Measurements from ENCODE around the gene SHC3.

Gene SHC3

GRCh38 chr9:88993871-88994460, 184.7 kb downstream of the SHC3 start:
- no peak for DNase-seq (ENCODE audit: low read depth)
- peak overlapping the region; percentile 89 for H3K4me3 ChIP-seq (replicated peaks; ENCODE audit: low read depth, low read length)
- TF ChIP-seq CTCF (IDR thresholded peaks at IDR 0.05; ENCODE audit: low read length, missing control alignments) = no peak

DNA sequence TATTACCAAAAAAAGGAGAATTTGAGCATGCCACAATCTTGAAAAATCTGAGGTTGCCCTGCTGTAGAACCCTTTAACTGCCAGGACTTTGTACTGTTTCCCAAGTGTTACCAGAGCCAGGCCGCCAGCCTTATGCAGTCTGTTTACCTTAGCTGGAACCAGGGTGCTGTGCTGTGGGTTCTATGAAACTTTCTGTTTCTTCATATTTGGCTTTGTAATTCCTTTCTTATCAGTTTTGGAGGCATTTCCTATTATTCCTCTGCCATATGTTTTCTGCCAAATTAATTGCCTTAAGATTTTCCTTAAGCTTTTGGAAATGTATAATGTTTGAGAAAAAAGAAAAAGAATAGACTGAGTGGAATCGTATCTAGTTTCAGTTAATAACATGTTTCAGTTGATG, 185.3 kb downstream of the SHC3 start:
- DNase-seq (ENCODE audit: low read depth) = peak; percentile 58
- peak overlapping the region; percentile 89 for H3K4me3 ChIP-seq (replicated peaks; ENCODE audit: low read depth, low read length)
- TF ChIP-seq CTCF (IDR thresholded peaks at IDR 0.05; ENCODE audit: low read length, missing control alignments) = no peak

GRCh38 chr9:88992556-88992955, 186.1 kb downstream of the SHC3 start:
- DNase-seq (ENCODE audit: low read depth) = no peak
- H3K4me3 ChIP-seq (replicated peaks; ENCODE audit: low read depth, low read length) = peak overlapping the region; percentile 89
- TF ChIP-seq CTCF (IDR thresholded peaks at IDR 0.05; ENCODE audit: low read length, missing control alignments) = no peak

DNA sequence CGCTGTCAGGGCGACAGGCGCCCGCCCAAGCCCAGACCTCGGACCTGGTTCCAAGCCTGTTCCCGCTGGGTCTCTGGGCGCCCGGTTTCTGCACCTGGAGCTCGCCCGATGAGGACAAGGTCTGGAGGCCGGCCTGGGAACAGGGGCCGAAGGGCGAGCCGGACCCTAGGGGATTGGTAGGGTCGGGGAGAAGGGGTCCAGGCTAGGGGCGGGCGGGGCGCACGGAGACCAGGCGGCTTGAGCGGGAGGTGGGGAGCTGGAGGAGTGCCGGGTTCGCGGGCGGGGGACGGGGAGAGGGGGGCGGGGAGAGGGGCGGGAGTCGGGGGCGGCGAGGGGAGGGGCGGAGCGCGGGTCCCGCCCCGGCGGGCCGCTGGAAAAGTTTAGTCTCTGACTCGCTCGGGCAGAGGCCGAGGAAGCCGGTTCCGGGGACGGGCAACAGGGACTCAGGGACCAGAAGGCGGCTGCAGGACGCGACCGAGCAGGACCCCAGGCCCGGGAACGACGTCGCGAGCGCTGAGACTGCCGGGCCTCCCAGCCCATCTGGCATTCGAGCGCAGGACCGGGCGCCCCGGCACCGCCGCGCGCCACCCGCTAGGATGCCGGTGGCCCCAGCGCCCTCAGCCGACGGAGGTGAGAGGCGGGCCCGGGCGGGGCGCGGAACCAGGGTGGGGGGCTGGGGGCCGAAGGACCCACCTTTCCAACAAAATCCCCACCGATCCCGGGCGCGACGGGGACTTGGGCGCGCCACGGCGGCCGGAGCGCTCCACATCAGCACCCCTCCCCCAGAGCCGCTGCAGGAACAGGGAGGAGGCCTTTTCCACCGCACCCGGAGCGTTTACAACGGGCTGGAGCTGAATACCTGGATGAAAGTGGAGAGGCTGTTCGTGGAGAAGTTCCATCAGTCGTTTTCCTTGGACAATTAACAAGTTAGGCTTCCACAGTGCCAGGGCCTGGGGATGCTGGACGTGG, 187.3 kb downstream of the SHC3 start, which contains the start of gene S1PR3:
Gene S1PR3, plus strand, starts transcription at position 403 of the 969 bp plus-strand sequence. CDS start 9,733 bp downstream, outside the sequence.
- H3K4me3 ChIP-seq (replicated peaks; ENCODE audit: low read depth, low read length) = peak within 1 kb of the TSS; percentile 89
- DNase-seq (ENCODE audit: low read depth) = no peak
- TF ChIP-seq CTCF (IDR thresholded peaks at IDR 0.05; ENCODE audit: low read length, missing control alignments) = no peak

GRCh38 chr9:88990729-88991065, 187.9 kb downstream of the SHC3 start:
- no peak for TF ChIP-seq CTCF (IDR thresholded peaks at IDR 0.05; ENCODE audit: low read length, missing control alignments)
- no peak for DNase-seq (ENCODE audit: low read depth)
- peak overlapping the region; percentile 89 for H3K4me3 ChIP-seq (replicated peaks; ENCODE audit: low read depth, low read length)

- TF ChIP-seq CTCF (IDR thresholded peaks at IDR 0.05; ENCODE audit: low read length, missing control alignments) = no peak
- no peak for DNase-seq (ENCODE audit: low read depth)
- no peak overlapping the region for H3K4me3 ChIP-seq (replicated peaks; ENCODE audit: low read depth, low read length)
Measured at GRCh38 chr9:88990041-88990728, 188.4 kb downstream of the SHC3 start.
